COLO829 (cell line): ENCODE results near the gene CAMKMT.

Source experiments
- DNase-seq: peaks from one replicate; pipeline ENCODE4 v3.0.0; 2012; ENCODE audit warnings: low spot score

CAMKMT gene

GRCh38 chr2:44772669-44773378 lies 411.1 kb downstream of the CAMKMT start:
- peak; percentile 20 for DNase-seq

- no peak for DNase-seq
Measured at GRCh38 chr2:44774826-44775492, 413.2 kb downstream of the CAMKMT start.

- no peak for DNase-seq
Measured at GRCh38 chr2:44777036-44777435, 415.3 kb downstream of the CAMKMT start.

GRCh38 chr2:44777537-44777936 lies 415.8 kb downstream of the CAMKMT start:
- DNase-seq = no peak

- DNase-seq = no peak
Measured at GRCh38 chr2:44778221-44778654, 416.5 kb downstream of the CAMKMT start.

GRCh38 chr2:44778671-44779476 lies 417.1 kb downstream of the CAMKMT start:
- no peak for DNase-seq

GRCh38 chr2:44779793-44780192 lies 418.0 kb downstream of the CAMKMT start:
- DNase-seq = no peak

- DNase-seq = no peak
Measured at GRCh38 chr2:44780406-44780805, 418.7 kb downstream of the CAMKMT start.

- no peak for DNase-seq
Measured at GRCh38 chr2:44785433-44785832, 423.7 kb downstream of the CAMKMT start.

GRCh38 chr2:44786045-44786816 lies 424.5 kb downstream of the CAMKMT start:
- no peak for DNase-seq

- no peak for DNase-seq
Measured at GRCh38 chr2:44786817-44787214, 425.1 kb downstream of the CAMKMT start.

GRCh38 chr2:44787663-44788062 lies 425.9 kb downstream of the CAMKMT start:
- no peak for DNase-seq

- DNase-seq = no peak
Measured at GRCh38 chr2:44789446-44789845, 427.7 kb downstream of the CAMKMT start.

GRCh38 chr2:44789971-44790721 lies 428.4 kb downstream of the CAMKMT start:
- no peak for DNase-seq

GRCh38 chr2:44793322-44793870 lies 431.6 kb downstream of the CAMKMT start:
- no peak for DNase-seq

GRCh38 chr2:44796771-44797170 lies 435.0 kb downstream of the CAMKMT start:
- no peak for DNase-seq

GRCh38 chr2:44798139-44798659 lies 436.5 kb downstream of the CAMKMT start:
- DNase-seq = no peak

- no peak for DNase-seq
Measured at GRCh38 chr2:44799105-44799504, 437.4 kb downstream of the CAMKMT start.

GRCh38 chr2:44799754-44800153 lies 438.0 kb downstream of the CAMKMT start:
- no peak for DNase-seq

GRCh38 chr2:44801289-44801840 lies 439.6 kb downstream of the CAMKMT start:
- no peak for DNase-seq
